NK-92 (cell line): Measurements from ENCODE around the gene TAF1C.
A peak's percentile ranks its signal among the peaks of the same experiment; 100 is the strongest.

Experiments used
- DNase-seq: peaks from one replicate; lab custom pipeline; 2025; ENCODE audit not compliant: unreplicated experiment; lab: John Stamatoyannopoulos, UW

Gene TAF1C

DNA sequence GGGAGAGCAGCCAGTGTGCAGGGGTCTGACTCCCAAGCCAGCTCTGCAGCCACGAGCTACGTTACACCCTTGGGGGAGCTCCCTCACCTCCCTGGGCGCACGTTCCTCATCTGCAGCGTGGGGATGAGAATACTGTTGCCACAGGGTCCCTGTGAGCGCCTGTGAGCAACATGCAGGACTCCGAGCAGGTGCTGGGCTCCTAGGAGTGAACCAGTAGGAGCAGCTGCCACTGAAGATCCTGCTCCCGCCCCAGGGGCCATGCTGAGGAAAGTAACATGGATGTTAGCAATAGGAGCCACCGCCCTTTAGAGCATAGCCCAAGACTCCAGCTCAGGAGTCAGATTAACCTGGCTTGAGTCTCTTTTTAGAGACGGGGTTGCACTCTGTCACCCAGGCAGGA is 25.8 kb downstream of the TAF1C start:
- DNase-seq = no peak

DNA sequence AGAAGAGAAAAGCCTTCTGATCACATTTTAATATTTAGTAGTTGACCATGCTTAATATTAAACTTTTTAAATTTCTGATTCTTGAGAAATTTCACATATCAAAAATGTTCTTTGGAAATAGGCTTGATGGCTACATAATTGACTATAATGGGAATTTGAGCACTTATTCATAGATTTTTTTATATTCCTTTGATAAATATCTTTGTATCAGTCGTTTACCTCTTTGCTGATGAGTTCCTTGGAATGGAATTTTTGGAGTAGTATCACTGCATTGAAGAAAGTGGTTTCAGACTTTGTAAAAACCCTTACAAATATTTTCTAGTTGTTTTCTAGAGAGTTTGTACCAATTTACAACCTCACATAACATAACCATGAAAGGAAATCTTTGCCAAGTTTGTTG is 27.1 kb downstream of the TAF1C start:
- DNase-seq = no peak

DNA sequence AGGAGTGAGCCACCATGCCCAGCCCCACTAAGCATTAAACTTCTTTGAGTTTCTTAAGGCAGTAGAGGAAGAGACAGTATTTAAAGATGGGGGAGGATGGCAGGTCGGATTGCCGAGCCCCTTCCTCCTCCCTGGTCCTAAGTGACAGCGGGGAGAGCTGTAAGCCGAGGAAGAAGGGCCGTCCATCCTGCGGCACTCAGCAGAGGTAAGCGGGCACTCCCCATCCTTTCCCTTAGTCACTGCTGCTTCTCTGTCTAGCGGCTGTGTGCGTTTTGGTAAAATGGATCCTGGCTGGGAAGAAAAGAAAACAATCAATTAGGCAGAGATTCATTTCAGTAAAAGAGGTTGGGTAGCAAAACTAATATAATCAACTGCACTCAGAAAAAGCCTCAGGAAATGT is 27.9 kb downstream of the TAF1C start:
- no peak for DNase-seq

DNA sequence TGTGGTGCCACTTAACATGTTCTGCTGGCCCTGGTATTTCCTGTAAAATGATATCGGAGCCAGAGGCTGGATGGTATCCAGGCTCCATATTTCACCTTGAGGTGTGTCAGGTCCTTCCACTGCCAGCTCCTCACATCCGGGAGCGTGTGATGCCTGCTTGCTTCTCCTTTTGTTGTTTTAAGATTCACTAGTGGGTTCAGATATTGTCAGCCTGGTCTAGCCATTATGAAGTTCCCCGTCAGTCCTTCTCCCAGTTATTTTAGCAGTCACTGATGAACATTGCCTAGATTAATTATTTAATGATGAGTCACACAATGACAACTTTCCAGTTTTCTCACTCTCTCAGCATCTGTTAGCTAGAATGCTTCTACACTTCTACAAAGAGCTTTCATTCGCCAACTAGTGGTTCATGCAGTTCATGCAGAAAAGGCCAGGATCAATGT is 30.5 kb downstream of the TAF1C start:
- DNase-seq = no peak

DNA sequence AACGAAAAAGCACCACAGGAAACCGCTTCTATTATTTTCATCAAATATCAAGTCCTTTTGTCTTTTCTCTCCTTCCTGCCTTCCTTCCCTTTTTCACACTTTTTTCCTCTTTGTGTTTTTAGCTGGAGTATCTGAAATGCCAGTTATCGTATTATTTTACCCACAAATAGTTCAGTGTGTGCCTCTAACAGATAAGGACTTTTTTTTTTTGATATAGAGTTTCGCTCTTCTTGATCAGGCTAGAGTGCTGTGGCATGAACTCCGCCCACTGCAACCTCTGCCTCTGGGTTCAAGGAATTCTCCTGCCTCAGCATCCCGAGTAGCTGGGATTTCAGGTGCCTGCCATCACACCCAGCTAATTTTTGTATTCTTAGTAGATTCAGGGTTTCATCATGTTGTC is 31.1 kb downstream of the TAF1C start:
- DNase-seq = no peak

DNA sequence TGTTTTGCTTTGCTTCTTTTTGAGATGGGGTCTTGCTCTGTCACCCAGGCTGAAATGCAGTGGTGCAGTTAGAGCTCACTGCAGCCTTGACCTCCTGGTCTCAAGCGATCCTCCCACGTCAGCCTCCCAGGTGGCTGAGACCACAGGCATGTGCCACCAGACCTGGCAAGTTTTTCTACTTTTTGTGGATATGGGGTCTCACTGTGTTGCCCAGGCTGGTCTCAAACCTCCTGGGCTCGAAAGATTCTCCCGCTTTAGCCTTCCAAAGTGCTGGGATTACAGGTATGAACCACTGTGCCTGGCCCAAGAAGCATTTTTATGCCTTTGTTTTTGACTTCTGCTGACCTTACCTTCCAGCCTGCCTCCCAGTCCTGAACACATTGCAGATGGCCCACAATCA is 31.6 kb downstream of the TAF1C start:
- DNase-seq = no peak

DNA sequence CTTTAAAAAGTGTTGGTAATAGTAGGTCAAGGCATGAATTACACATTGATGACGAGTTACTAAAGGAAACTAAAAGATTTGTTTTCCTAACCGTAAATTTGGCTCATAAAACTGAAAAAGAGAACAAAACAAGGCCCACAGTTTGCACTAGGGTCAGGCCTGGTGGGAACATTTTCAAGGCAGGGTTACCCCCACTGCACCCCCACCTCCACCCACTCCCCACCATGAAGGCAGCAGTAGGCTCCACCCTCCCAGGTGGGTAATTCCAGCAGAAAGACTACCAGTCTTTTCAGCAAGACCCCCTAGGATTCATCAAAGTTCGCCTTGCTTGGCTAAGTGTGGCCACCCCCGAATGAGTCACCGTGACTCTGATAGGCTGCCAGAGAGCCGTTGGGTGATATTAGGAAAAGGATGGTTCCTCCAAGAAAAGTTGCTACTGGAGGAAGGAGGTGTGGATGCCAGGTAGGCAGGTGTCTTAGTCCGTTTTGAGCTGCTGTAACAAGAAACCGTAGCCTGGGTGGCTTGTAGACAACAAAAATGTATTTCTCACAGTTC is 33.1 kb downstream of the TAF1C start:
- DNase-seq = no peak

DNA sequence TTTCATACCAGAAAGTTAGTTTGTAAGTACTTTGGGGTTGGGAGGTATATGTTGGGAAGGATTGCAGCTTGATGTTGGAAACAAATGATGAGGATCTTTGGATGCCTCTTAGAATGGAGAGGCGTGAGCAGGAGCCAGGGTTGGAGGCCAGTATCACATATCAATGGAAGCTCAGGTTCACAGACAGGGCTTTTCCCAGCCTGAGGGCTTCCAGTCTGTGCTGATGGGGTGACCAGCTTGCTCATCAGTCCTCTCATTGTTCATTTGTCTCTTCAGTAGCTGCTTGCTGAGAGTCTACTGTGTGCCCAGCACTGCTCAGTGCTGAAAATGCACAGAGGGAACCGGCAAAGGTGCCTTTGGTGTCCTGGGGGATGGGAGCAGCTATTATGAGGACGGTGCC is 35.9 kb downstream of the TAF1C start:
- DNase-seq = no peak

DNA sequence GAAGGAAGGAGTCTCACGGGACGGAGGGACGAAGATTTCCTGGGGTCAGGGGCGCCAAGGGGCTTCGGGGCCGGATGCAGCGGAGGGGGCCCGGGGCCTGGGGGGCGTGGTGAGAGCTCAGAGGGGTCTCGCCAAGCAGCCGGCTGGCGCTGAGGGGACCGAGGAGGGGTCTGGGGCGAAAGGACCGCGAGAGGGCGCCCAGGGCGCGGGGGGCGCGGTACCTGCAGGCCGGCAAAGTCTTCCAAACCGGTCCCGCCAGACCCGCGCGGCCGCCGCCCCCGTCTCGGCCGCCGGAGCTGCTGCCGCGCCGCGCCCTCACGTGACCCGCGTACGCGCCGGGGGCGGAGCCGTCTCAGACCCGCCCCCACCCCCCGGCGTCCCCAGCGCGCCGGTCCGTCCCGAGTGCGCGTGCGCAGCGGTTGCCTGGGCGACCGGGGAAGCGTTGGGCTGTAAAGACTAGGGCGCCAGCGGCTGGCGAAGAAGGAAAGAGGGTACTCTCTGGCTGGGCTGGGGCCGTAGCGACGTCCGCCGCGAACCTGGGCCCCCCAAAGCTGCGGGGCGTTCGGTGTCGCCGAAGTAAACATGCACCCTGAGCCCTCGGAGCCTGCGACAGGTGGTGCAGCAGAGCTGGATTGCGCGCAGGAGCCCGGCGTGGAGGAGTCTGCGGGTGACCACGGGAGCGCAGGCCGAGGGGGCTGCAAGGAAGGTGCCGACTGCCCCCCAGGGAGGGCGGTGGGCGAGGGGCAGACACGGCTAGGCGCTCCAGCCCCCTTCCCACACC is 41.8 kb downstream of the TAF1C start, which contains the start of the genes DNAAF1 and HSDL1:
Gene DNAAF1 (plus strand): TSS at position 450 of the 781 bp plus-strand sequence. CDS start 133 bp downstream, at position 583.
Gene HSDL1 (minus strand): TSS at position 319 of the 781 bp plus-strand sequence. CDS start 13,856 bp downstream, outside the sequence.
- peak; percentile 48 for DNase-seq

DNA sequence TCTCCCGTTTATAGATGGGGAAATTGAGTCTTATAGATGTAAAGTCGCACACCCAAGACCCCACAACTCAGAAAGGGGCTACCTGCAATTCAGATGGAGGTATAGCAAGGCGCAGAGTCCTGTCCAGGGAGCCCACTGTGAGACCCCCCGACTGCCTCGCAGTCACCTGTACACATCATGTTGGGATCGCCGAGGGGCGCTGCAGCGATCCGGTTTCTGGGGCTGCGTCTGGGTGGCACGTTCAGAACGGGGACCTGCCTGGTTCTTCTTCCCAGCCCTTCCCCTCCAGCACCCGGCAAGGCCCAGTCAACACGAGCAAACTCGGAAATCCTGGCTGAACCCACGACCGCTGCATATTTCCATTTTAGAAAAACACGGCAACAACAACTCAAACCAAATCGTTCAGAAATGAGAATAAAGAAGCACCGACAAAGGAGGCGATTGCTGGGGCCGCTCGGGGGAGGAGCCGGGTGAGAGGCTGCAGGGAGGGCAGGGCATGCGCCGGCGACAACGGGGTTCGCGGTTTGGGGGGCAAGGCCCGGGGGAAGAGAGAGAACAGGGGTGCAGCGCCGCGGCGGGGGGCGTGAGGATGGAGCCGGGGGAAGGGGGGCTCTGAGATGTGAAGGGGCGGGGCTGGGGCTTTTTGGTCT is 42.5 kb downstream of the TAF1C start:
- DNase-seq = no peak

DNA sequence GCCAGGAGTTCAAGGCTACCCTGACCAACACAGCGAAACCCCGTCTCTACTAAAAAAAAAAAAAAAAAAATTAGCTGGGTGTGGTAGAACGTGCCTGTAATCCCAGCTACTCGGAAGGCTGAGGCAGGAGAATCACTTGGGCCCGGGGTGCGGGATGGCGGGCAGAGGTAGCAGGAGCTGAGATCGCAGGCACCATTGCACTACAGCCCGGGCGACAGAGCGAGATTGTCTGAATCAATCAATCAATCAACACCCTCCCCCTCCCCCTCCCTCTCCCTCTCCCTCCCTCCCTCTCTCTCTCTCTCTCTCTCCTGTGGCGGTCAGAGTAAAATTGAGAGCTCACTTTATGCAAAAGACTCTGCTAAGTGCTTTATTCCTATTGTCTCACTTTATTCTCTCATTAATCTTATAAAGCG is 43.1 kb downstream of the TAF1C start:
- no peak for DNase-seq

DNA sequence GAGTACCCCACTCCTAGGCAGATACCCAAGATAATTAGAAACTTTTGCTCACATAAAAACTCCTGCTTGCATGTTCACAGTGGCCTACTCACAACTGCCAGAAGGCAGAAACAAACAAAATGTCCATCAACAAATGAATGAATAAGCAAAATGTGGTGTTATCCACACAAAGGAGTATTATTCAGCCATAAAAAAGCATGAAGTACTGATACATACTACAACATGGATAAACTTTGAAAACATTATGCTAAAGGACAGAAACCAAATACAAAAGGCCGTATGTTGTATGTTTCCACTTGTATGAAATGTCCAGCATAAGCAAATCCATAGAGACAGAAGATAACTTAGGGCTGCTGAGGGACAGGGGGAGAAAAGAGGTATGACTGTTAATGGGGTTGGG is 43.8 kb downstream of the TAF1C start:
- no peak for DNase-seq

DNA sequence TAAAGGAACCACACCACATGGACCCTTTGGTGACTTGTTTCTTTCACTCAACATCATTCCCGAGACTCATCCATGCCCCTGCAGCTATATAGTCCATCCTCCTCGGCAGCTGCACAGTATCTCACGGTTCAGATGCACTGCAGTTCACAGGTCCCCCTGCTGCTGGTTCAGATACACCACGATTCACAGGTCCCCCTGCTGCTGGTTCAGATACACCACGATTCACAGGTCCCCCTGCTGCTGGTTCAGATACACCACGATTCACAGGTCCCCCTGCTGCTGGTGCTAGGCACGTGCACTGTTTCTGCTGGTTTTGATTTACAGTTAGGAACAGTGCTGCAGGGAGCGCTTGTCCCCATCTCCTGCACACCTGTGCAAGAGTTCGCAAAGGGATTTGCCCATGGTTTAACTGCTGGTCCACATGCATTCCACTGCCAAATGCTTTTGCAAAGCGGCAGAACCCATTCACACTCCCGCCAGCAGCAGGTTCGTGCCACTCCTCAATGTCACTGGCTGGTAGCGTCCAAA is 45.6 kb downstream of the TAF1C start:
- DNase-seq = no peak

DNA sequence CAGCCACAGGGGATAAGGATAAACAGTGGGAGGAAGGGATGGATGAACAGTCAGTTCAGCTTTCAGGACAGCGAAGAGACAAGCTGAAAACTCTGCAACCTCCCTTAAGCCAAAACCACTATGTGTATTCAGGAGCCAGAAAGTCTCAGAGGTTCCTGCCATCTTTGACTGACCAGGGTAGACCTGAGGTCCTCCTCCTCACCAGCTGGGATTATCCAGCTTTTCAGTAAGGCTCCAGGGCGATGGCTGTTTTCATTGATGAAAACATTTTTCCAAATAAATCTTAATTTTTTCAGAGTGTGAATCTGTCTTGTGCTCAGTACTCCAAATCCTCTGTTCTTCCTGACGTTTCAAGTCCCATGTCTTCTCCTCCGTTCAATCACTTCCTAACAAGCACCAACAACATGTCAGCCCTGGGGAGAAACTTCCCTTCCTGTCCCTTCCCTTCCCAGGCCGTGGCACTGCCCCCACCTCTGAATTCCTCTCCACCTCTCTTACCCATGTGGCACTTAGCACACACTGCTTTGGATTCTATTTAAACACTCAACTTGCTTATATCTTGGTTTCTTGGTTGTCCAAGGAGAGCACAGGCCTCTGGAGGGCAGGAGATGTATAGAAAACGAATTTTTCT is 47.1 kb downstream of the TAF1C start:
- no peak for DNase-seq

DNA sequence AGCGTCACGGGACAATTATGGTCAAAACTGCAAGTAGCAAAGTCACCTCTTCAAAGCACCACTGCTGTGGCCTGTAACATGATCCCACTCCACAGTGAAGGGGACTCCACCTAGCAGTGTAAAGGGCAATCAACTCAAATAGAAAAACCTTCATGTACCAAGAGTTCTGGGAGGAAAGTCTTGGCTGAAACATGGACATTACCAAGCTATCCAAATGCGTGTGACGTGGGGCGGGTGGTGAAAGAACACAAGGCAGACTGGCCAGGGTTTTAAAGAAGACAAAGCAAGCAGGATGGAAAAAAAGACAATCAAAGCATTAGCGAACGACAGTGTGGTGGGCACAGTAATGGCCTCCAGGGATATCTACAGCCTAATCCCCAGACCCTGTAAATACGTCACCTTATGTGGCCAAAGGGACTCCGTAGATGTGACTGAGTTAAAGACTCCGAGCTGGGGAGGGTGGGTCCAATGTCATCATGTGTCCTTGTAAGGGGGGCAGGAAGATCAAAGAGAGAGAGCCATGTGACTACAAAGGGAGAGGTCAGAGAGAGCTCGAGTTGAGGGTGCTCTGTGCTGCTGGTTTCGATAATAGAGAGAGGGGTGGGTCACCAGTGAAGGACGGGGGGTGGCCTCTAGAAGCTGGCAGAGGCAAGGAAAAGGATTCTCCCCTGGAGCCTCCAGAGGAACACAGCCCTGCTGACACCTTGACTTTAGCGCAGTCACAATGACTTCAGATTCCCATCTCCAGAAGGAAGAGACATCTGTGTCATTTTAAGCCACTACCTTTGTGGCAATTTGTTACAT is 47.8 kb downstream of the TAF1C start:
- DNase-seq = no peak

DNA sequence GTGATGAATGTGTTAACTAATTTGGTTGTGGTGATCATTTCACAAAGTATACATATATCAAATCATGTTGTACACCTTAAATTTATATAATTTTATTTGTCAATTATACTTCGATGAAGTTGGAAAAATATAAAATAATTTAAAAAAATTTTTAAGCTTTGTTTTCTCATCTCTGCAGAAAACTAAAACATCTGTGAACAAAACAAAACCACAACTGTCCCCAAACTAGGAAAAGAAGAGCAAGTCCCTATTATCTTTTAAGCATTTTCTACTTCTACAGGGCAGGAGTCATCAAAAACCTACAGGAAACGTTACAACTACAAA is 48.4 kb downstream of the TAF1C start:
- DNase-seq = no peak

DNA sequence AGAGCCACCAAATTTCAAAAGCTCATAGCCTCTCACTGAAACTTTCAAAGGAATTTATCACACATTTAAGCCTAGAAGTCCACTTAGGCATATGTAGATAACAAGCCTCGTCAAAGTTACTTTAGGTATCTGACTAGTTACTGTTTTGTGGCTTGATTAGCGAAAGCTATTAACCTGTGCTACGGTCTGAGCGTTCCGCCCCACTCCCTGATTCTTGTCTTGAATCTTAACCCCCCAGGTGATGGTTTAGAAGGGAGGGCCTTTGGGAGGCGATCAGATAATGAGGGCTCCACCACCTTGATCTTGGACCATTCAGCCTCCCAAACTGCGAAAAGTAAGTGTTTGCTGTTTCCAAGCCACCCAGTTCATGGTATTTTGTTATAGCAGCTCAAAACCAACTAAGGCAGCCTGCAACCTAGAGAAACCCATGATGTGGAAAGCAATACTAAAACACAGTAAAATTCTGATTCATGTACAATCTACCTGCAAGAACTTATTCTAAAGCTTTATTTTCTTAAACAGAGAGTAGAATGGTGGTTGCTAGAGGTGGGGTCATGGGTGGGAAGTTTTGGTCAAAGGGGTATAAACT is 49.0 kb downstream of the TAF1C start:
- DNase-seq = no peak

DNA sequence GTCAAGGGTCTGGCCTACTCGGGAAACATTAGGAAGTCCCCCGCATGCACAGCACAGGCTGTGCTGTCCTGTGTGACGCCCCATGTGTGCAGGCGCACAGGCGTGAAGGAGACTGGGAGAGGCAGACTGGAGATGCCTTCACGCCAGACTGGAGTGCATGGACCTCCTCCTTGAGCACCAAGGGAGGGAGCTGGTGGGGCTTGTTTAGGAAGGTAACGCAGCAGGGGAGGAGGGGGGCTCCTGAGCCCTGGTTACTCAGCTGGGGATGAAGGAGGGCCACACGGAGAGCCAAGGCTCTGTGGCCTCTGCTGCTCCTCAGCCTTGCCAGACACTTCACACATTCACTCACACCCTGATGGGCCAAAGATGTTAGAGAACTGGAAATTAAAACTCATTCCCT is 49.6 kb downstream of the TAF1C start:
- no peak for DNase-seq

DNA sequence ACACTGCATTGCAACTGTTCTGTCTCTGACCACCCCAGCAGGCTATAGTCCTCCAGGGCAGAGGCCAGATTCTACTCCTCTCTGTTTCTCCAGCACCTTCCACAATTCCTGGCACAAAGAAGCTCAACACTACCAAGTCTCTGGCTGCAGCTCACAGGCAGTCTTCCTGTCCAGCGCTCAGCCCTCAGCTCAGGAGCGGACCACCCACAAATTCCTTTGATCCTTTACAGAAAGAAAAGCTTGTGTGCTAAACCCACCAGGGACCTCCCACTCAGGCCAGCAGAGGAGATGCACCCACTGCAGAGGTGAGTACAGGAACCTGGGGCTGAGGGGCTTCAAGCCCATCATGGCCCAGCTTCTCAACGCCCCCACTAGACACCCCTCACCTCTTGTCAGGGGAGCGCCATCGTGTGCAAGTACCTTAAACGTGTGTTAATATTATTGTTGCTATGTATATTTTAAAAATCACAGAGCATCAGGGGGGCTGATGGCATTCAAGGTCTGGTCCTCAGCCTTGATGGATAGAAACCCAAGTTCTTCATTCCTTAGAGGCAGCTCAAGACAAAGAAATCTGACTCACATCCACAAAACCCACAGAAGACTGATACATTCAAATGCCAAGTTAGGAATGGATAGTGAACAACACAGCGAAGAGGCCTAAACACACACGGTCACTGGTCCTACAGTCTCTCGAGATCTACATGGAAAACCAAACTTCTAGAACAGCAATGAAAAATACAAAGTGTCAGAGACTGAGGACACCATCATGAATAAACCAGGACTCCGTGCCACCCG is 50.3 kb downstream of the TAF1C start:
- DNase-seq = no peak
